ENCODE results near the gene IGFL2. TPM values are rescaled to one million over a fixed set of nuclear protein-coding genes. Genes with fewer than 3 reads are reported as not detected.

IGFL2 gene
- total RNA-seq, 2 experiments from 2014 or later: not detected

- ChIA-PET POLR2A (no interaction called here), CTCF (ENCODE audit: unreplicated experiment) (no interaction called here)
- H3K79me2 ChIP-seq (ENCODE audit: insufficient read depth, low read depth, low read length): no peaks in the 10 kb centered on the region
- H3K4me3 ChIP-seq (ENCODE audit: low read depth, low read length, poor library complexity, severe bottlenecking): no peak overlapping the region
- intact Hi-C loops (cut with micrococcal nuclease; ENCODE audit: unreplicated experiment): no loop called here
- no peak overlapping the region for H3K27ac ChIP-seq (ENCODE audit: low read depth, low read length, poor library complexity, severe bottlenecking)
- H3K36me3 ChIP-seq (ENCODE audit: insufficient read depth, low read length): no peaks in the 10 kb centered on the region
- no peaks in the 10 kb centered on the region for H3K9me3 ChIP-seq (ENCODE audit: low read length)
- no TSS peak for BruUV-seq (replicated peaks)
- TF ChIP-seq CTCF (conservative IDR thresholded peaks at IDR 0.05; ENCODE audit: low read length) (no peak), EZH2phosphoT487 (IDR thresholded peaks at IDR 0.05; ENCODE audit: borderline replicate concordance, low read depth, low read length) (no peak)
- H3K4me1 ChIP-seq (ENCODE audit: insufficient read depth, low read length, poor library complexity, severe bottlenecking): no peaks in the 10 kb centered on the region
- H4K20me1 ChIP-seq (ENCODE audit: insufficient read depth, low read length): no peaks in the 10 kb centered on the region
- no peak overlapping the region for H3K4me2 ChIP-seq (ENCODE audit: low read length)
- H2AFZ ChIP-seq (ENCODE audit: low read length): no peak overlapping the region
- H3K9me2 ChIP-seq (ENCODE audit: insufficient read depth, low read length): no peaks in the 10 kb centered on the region
- no peak for DNase-seq (ENCODE audit: low spot score)
Measured at GRCh38 chr19:46132508-46133100, 15.4 kb upstream of the IGFL2 start.

- intact Hi-C loops (cut with micrococcal nuclease; ENCODE audit: unreplicated experiment): no loop called here
- TF ChIP-seq CTCF (conservative IDR thresholded peaks at IDR 0.05; ENCODE audit: low read length): no peak
- no peak for TF ChIP-seq EZH2phosphoT487 (IDR thresholded peaks at IDR 0.05; ENCODE audit: borderline replicate concordance, low read depth, low read length)
- BruUV-seq (replicated peaks): no TSS peak
- ChIA-PET POLR2A (no interaction called here), CTCF (ENCODE audit: unreplicated experiment) (no interaction called here)
- H3K27ac ChIP-seq (ENCODE audit: low read depth, low read length, poor library complexity, severe bottlenecking): no peak overlapping the region
- H3K9me3 ChIP-seq (ENCODE audit: low read length): no peaks in the 10 kb centered on the region
- H3K4me1 ChIP-seq (ENCODE audit: insufficient read depth, low read length, poor library complexity, severe bottlenecking): no peaks in the 10 kb centered on the region
- no peaks in the 10 kb centered on the region for H3K36me3 ChIP-seq (ENCODE audit: insufficient read depth, low read length)
- H3K9me2 ChIP-seq (ENCODE audit: insufficient read depth, low read length): no peaks in the 10 kb centered on the region
- no peaks in the 10 kb centered on the region for H4K20me1 ChIP-seq (ENCODE audit: insufficient read depth, low read length)
- H3K4me2 ChIP-seq (ENCODE audit: low read length): no peak overlapping the region
- H2AFZ ChIP-seq (ENCODE audit: low read length): no peak overlapping the region
- no peak for DNase-seq (ENCODE audit: low spot score)
- no peaks in the 10 kb centered on the region for H3K79me2 ChIP-seq (ENCODE audit: insufficient read depth, low read depth, low read length)
- no peak overlapping the region for H3K4me3 ChIP-seq (ENCODE audit: low read depth, low read length, poor library complexity, severe bottlenecking)
Measured at GRCh38 chr19:46133101-46133627, 14.9 kb upstream of the IGFL2 start.

GRCh38 chr19:46133777-46134241 lies 14.2 kb upstream of the IGFL2 start:
- H4K20me1 ChIP-seq (ENCODE audit: insufficient read depth, low read length): no peaks in the 10 kb centered on the region
- H3K9me3 ChIP-seq (ENCODE audit: low read length): no peaks in the 10 kb centered on the region
- DNase-seq (ENCODE audit: low spot score): no peak
- BruUV-seq (replicated peaks): no TSS peak
- TF ChIP-seq CTCF (conservative IDR thresholded peaks at IDR 0.05; ENCODE audit: low read length): no peak
- H3K27ac ChIP-seq (ENCODE audit: low read depth, low read length, poor library complexity, severe bottlenecking): no peak overlapping the region
- no peaks in the 10 kb centered on the region for H3K79me2 ChIP-seq (ENCODE audit: insufficient read depth, low read depth, low read length)
- intact Hi-C loops (cut with micrococcal nuclease; ENCODE audit: unreplicated experiment): no loop called here
- H3K4me1 ChIP-seq (ENCODE audit: insufficient read depth, low read length, poor library complexity, severe bottlenecking): no peaks in the 10 kb centered on the region
- no peak overlapping the region for H3K4me3 ChIP-seq (ENCODE audit: low read depth, low read length, poor library complexity, severe bottlenecking)
- CTCF ChIA-PET (ENCODE audit: unreplicated experiment): no interaction called here
- H3K4me2 ChIP-seq (ENCODE audit: low read length): no peak overlapping the region
- H3K9me2 ChIP-seq (ENCODE audit: insufficient read depth, low read length): no peaks in the 10 kb centered on the region
- H3K36me3 ChIP-seq (ENCODE audit: insufficient read depth, low read length): no peaks in the 10 kb centered on the region
- POLR2A ChIA-PET: no interaction called here
- H2AFZ ChIP-seq (ENCODE audit: low read length): no peak overlapping the region

All from OCI-LY7 (cell line).